HG03108 (cell line): Measurements from ENCODE around the gene WDR26.

ENCODE experiments used
- ATAC-seq: cut with Tn5 transposase; IDR thresholded peaks from one replicate; pipeline ENCODE4 v1.9.1; 2021; ENCODE audit warnings: moderate library complexity; ENCODE audit not compliant: unreplicated experiment

The WDR26 gene

GRCh38 chr1:224402472-224403036 is 32.0 kb downstream of the WDR26 start:
- no peak for ATAC-seq

GRCh38 chr1:224399887-224400286 is 34.7 kb downstream of the WDR26 start:
- no peak for ATAC-seq

GRCh38 chr1:224393294-224393693 is 41.3 kb downstream of the WDR26 start:
- no peak for ATAC-seq

GRCh38 chr1:224392411-224393249 is 42.0 kb downstream of the WDR26 start:
- ATAC-seq = no peak

- no peak for ATAC-seq
Observed at GRCh38 chr1:224390517-224390916, 44.1 kb downstream of the WDR26 start.

GRCh38 chr1:224387943-224388342 is 46.7 kb downstream of the WDR26 start:
- no peak for ATAC-seq

GRCh38 chr1:224387302-224387912 is 47.2 kb downstream of the WDR26 start:
- ATAC-seq = no peak

- no peak for ATAC-seq
Observed at GRCh38 chr1:224383218-224383617, 51.4 kb downstream of the WDR26 start.

- ATAC-seq = no peak
Observed at GRCh38 chr1:224381880-224382548, 52.6 kb downstream of the WDR26 start.

- ATAC-seq = peak; percentile 67
Observed at GRCh38 chr1:224380003-224380402, 54.6 kb downstream of the WDR26 start.

- ATAC-seq = peak; percentile 44
Observed at GRCh38 chr1:224378855-224379631, 55.6 kb downstream of the WDR26 start.

GRCh38 chr1:224377676-224378006 is 57.0 kb downstream of the WDR26 start:
- peak; percentile 52 for ATAC-seq

GRCh38 chr1:224375059-224375458 is 59.5 kb downstream of the WDR26 start:
- ATAC-seq = no peak

- ATAC-seq = no peak
Observed at GRCh38 chr1:224373008-224373590, 61.5 kb downstream of the WDR26 start.

- ATAC-seq = peak; percentile 87
Observed at GRCh38 chr1:224368409-224368808, 66.2 kb downstream of the WDR26 start.

GRCh38 chr1:224359207-224359606 is 75.4 kb downstream of the WDR26 start:
- ATAC-seq = no peak

GRCh38 chr1:224358237-224358636 is 76.4 kb downstream of the WDR26 start:
- ATAC-seq = no peak

GRCh38 chr1:224357626-224358124 is 76.9 kb downstream of the WDR26 start:
- ATAC-seq = no peak

GRCh38 chr1:224356685-224357625 is 77.6 kb downstream of the WDR26 start, which contains the start of gene CNIH4:
Gene CNIH4 (plus strand): TSS chr1:224356879. CDS start chr1:224356925, 46 bp downstream.
- ATAC-seq = peak; percentile 99
